ENCODE results near the gene MRPL43. TPM values are rescaled to one million over a fixed set of nuclear protein-coding genes. Genes with fewer than 3 reads are reported as not detected.

MRPL43 gene
- total RNA-seq, 1 experiment from 2014 or later = 85.9 TPM

DNA sequence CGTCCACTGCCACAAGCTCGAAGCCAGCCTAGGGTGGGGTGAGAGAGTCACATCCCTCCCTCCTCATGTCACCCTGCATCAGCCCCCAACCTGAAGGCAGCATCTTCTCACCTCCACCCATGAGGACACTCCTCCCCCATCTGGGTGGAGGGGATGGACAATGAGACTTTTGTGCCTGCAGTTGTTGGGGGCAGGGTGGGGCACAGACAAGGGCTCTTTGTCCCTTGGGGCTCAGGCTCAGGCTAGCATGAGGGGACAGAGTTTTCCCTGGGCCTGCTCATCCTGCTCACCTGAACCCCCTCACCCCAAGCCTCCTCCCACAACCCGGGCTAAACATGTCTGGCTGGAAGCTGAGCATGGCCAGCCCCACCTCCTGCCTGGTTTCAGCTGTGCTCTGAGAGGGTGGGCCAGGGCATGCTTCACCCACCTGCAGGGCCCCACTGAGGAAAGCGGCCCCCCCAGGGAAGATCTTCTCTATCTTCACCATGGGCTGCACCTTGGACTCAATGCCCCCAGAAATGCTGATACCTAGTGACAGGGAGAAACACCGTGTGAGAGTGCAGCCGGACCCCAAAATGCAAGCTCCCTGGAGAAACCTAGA lies 21.6 kb upstream of the MRPL43 start:
- no peak for DNase-seq
- H3K27me3 ChIP-seq = no peaks in the 10 kb centered on the region
- H3K4me3 ChIP-seq = no peak overlapping the region
- peaks cover 33% of the 10 kb centered on the region for H3K36me3 ChIP-seq
- H3K9me3 ChIP-seq = no peaks in the 10 kb centered on the region

DNA sequence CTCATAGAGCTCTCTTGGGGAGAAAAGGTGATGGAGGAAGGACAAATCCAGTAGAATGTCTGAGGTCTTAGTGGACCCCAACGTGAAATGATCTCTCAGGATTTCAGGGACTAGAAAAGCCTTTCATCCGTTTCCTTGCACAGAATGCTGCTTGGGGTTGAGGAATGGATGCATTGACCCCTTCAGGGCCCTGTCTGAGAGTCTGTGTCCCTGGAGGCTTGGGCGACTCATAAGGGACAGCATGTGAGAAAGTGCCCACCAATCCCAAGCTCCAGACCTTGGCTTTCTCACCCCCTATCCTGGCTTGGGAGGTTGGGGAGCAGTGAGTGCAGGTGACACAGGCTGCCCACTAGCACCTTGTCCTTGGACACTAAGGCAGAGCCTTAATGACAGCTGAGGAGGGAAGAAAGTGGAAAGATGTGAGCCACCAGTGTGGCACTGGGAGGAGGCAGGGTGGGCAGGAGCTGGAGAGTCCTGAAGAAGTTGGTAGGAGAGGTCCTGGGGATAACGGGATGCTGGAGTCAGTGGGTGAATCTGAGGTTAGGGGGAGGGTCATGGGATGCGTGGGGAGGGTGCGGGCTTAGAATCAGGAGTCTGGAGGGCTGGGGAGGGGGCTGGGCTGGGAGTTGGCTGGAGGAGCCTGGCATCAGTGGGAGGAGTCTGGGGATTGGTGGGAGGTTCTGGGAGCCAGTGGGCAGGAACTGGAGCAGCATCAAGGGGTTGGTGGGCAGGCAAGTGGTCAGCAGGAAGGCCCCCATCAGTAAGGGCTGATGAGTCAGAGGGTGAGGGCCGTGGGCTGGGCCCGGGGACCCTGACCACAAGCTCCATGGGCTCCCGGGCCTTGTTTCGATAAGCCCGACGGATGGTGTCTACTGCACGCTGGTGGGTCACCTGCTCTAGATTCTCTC lies 20.9 kb upstream of the MRPL43 start:
- no peak overlapping the region for H3K4me3 ChIP-seq
- H3K36me3 ChIP-seq = peaks cover 40% of the 10 kb centered on the region
- DNase-seq = no peak
- H3K27me3 ChIP-seq = no peaks in the 10 kb centered on the region
- no peaks in the 10 kb centered on the region for H3K9me3 ChIP-seq

DNA sequence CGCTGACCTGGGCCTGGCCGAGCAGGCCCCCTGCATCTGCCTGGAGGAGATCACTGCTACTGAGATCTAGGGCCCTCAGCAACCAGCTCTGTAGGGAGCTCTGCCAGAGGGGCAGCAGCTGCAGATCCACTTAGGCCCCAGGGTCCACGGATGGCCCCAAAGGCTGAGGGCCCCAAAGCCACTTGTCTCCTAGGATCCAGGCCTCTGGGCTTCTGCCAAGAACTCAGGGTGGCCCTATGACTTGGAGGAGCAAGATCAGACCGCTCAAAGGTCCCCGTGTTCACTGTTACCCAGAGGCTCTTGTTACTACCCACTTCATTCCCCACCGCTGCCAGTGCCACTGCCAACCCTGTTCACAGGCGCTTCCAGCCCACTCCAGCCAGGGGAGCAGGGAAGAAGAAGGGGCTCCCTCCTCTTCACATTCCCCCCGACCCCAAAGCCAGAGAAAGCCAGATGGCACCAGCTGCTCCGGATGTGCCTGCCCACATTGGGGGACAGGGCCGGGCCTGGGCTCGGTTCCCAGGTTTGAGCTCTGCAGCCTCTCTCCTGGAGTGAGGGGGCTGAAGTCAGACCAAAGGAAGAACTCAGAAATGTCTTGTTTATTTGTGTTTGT lies 19.9 kb upstream of the MRPL43 start:
- Histone ChIP-seq H3K4me3 (no peak overlapping the region), H3K36me3 (peaks cover 50% of the 10 kb centered on the region), H3K27me3 (no peaks in the 10 kb centered on the region), H3K9me3 (no peaks in the 10 kb centered on the region)
- DNase-seq = peak; percentile 80

DNA sequence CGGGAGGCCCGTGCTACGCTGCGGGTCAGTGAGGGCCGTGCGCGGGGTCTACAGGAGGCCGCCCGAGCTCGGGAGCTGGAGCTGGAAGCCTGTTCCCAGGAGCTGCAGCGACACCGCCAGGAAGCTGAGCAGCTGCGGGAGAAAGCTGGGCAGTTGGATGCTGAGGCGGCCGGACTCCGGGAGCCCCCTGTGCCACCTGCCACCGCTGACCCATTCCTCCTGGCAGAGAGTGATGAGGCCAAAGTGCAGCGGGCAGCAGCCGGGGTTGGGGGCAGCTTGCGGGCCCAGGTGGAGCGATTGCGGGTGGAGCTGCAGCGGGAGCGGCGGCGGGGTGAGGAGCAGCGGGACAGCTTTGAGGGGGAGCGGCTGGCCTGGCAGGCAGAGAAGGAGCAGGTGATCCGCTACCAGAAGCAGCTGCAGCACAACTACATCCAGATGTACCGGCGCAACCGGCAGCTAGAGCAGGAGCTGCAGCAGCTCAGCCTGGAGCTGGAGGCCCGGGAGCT lies 19.3 kb upstream of the MRPL43 start:
- DNase-seq = no peak
- no peak overlapping the region for H3K4me3 ChIP-seq
- no peaks in the 10 kb centered on the region for H3K27me3 ChIP-seq
- peaks cover 56% of the 10 kb centered on the region for H3K36me3 ChIP-seq
- no peaks in the 10 kb centered on the region for H3K9me3 ChIP-seq

DNA sequence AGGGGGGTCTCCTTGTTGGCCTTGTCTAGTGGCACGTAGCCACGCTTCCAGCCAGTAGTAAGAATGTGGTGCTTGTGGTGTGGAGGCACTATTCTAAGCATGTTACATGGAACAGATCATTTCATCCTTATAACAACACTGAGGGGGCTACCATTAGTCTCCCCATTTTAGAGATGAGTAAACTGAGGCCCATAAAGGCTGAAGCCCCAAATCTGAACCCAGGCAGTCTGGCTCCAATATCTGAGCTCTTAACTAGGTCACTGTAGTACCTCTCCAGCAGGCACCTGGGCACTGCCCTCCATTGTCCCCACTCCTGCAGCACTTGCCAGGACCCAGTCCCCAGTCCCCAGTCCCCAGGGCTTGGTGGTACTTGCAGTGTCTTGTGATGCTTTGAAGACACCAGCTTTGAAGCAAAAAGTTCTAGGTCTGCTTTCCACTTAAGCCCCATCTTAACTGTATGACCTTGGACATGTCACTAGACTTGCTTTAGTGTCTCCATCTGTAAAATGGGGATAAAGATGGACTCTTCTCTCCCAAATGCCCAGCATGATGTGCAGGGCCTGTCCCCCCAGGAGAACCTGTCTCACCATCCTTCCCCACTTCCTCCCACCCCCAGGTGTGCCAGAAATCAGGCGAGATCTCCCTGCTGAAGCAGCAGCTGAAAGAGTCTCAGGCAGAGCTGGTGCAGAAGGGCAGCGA lies 18.7 kb upstream of the MRPL43 start:
- Histone ChIP-seq H3K27me3 (no peaks in the 10 kb centered on the region), H3K4me3 (no peak overlapping the region), H3K36me3 (peaks cover 58% of the 10 kb centered on the region), H3K9me3 (no peaks in the 10 kb centered on the region)
- DNase-seq = no peak

DNA sequence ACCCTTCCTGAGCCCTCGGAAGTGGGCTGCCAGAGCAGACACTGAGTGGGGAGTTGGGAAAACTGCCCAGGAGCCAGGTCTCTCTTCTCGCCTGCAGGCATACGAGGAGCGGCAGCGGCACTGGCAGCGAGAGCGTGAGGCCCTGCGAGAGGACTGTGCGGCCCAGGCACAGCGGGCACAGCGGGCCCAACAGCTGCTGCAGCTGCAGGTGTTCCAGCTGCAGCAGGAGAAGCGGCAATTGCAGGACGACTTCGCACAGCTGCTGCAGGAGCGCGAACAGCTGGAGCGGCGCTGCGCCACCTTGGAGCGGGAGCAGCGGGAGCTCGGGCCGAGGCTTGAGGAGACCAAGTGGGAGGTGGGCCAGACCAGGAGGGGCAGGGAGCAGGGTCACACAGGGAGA lies 18.1 kb upstream of the MRPL43 start:
- Histone ChIP-seq H3K9me3 (no peaks in the 10 kb centered on the region), H3K4me3 (no peak overlapping the region), H3K36me3 (peaks cover 61% of the 10 kb centered on the region), H3K27me3 (no peaks in the 10 kb centered on the region)
- no peak for DNase-seq

DNA sequence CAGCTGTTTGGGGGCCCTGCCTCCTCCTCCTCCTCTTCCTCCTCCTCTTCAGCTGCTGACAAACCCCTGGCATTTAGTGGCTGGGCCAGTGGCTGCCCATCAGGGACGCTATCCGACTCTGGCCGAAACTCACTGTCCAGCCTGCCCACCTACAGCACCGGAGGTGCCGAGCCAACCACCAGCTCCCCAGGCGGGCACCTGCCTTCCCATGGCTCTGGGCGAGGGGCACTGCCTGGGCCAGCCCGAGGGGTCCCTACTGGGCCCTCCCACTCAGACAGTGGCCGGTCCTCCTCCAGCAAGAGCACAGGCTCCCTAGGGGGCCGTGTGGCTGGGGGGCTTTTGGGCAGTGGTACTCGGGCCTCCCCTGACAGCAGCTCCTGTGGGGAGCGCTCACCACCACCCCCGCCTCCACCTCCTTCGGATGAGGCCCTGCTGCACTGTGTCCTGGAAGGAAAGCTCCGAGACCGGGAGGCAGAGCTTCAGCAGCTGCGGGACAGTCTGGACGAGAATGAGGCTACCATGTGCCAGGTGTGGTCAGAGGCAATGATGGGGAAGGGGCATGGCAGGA lies 16.4 kb upstream of the MRPL43 start:
- Histone ChIP-seq H3K27me3 (no peaks in the 10 kb centered on the region), H3K36me3 (peaks cover 61% of the 10 kb centered on the region), H3K9me3 (no peaks in the 10 kb centered on the region), H3K4me3 (no peak overlapping the region)
- no peak for DNase-seq

DNA sequence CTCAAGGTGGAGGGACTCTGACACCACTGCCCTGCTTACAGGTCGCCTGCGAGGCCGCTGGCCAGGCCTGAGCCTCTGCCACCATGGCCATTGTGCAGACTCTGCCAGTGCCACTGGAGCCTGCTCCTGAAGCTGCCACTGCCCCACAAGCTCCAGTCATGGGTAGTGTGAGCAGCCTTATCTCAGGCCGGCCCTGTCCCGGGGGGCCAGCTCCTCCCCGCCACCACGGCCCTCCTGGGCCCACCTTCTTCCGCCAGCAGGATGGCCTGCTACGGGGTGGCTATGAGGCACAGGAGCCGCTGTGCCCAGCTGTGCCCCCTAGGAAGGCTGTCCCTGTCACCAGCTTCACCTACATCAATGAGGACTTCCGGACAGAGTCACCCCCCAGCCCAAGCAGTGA lies 15.2 kb upstream of the MRPL43 start:
- H3K9me3 ChIP-seq = no peaks in the 10 kb centered on the region
- no peak for DNase-seq
- H3K36me3 ChIP-seq = peaks cover 61% of the 10 kb centered on the region
- no peaks in the 10 kb centered on the region for H3K27me3 ChIP-seq
- H3K4me3 ChIP-seq = no peak overlapping the region

DNA sequence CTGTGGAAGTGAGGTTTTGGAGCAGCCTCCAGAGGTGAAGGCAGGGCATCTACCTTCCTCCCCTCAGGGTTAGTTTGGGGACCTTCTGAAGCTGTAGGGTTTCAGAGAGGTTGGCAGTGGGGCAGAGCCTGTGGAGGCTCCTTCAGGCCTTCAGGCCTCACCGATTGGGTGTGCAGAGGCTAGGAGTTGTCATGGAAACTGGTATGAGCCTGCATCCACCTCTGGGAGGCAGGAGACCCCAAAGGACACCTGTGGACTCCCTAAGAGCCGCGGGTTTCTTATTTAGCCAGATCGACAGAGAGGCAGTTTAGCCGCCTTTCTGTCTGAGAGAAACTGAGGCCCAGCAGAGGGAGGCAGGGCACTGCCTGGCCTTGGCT lies 14.3 kb upstream of the MRPL43 start:
- no peaks in the 10 kb centered on the region for H3K9me3 ChIP-seq
- no peaks in the 10 kb centered on the region for H3K27me3 ChIP-seq
- H3K36me3 ChIP-seq = peaks cover 53% of the 10 kb centered on the region
- no peak for DNase-seq
- peak overlapping the region; percentile 83 for H3K4me3 ChIP-seq

DNA sequence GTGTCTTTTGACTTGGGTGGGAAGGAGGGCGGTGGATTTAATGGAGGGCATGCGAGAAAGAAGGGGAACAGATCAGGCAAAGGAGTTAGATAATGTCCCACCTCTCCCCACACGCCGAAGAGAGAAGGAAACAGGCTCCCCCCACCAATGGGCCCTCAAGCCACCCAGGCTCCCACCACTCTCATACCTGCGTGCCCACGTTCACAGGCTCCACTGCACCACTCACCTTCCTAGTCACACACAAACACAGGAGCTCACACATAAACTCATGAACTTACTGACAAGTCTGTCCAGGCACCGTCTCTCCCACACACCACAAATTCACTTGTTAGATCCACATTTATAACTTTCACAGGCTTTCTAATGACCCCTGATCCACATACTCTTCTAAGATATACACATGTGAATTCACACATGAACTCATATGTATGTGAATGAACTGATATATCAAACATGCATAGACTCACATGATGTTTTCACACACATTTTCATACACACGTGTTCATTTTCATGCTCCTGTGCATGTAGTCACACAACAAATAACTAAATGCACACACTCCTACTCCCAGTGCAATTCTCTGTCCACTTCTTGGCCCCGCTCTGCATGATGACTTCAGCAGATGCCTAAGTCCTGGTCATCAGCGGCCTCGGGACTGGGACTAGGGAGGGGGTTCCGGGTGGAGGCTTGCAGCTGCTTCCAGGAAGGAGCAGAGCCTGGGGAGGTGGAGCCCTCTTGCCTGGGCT lies 13.8 kb upstream of the MRPL43 start:
- Histone ChIP-seq H3K9me3 (no peaks in the 10 kb centered on the region), H3K4me3 (peak overlapping the region; percentile 83), H3K36me3 (peaks cover 48% of the 10 kb centered on the region), H3K27me3 (no peaks in the 10 kb centered on the region)
- peak; percentile 89 for DNase-seq

DNA sequence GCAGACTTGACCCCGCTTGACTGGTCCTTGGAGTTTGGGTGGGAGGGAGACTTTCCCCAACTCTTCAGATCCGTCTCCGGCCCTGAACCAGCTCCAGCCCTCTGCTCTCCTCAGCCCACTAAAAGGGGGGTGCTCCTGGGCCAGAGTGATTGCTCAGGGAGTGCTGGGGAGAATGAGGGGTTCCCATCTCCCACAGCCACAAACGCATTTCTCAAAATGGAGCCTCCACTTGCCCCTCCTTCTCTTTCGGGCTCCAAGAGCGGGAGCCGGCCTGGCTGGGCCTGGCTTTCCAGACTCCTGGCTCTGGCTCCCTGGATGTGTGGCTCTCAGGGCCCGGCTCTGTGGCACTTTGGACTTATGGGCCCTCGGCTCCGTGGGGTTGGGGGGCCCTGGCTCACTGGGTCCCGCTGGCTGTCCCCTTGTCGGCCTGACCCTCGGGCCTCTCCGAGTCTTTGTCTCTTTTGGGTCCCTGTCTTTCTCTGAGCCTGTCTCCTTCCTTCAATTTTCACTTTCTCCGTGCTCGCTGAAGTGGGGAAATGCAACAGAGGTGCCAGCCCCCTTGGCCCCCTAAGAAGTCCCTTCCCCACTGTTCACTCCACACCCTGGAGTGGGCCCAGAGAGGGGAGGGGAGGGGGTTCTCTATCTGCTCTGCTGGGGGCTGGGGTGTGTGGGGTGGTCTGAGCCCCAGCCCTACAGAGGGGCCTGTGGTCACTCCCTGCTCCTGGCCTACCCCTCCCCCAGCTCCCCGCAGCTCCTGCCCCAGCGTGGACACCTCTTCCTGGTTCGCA lies 13.0 kb upstream of the MRPL43 start:
- no peak for DNase-seq
- Histone ChIP-seq H3K27me3 (no peaks in the 10 kb centered on the region), H3K9me3 (no peaks in the 10 kb centered on the region), H3K4me3 (peak overlapping the region; percentile 83), H3K36me3 (peaks cover 42% of the 10 kb centered on the region)

DNA sequence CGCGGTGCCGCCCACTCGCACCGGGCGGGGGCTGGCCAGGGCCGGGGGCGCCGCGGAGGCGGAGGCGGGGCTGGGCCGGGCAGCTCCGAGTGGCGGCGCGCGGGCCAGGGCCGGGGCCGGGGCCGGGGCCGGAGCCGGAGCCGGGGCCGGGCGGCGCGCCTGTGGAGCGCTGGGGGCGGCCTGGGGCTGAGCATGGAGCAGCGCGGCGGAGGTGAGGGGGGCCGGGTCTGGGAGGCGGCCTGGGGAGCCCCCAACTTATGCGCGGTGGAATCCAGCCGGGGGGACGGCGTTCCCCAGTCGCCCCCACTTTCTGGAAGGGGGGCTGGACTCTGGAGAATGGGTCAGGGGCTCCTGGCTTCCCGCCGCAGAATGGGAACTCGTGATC lies 12.4 kb upstream of the MRPL43 start, which contains the start of gene LZTS2:
Gene LZTS2, plus strand, starts transcription at position 67 of the 385 bp plus-strand sequence. CDS start 2,731 bp downstream, outside the sequence.
- H3K27me3 ChIP-seq = no peaks in the 10 kb centered on the region
- peaks cover 42% of the 10 kb centered on the region for H3K36me3 ChIP-seq
- H3K4me3 ChIP-seq = peak within 1 kb of the TSS; percentile 83
- no peaks in the 10 kb centered on the region for H3K9me3 ChIP-seq
- no peak for DNase-seq

DNA sequence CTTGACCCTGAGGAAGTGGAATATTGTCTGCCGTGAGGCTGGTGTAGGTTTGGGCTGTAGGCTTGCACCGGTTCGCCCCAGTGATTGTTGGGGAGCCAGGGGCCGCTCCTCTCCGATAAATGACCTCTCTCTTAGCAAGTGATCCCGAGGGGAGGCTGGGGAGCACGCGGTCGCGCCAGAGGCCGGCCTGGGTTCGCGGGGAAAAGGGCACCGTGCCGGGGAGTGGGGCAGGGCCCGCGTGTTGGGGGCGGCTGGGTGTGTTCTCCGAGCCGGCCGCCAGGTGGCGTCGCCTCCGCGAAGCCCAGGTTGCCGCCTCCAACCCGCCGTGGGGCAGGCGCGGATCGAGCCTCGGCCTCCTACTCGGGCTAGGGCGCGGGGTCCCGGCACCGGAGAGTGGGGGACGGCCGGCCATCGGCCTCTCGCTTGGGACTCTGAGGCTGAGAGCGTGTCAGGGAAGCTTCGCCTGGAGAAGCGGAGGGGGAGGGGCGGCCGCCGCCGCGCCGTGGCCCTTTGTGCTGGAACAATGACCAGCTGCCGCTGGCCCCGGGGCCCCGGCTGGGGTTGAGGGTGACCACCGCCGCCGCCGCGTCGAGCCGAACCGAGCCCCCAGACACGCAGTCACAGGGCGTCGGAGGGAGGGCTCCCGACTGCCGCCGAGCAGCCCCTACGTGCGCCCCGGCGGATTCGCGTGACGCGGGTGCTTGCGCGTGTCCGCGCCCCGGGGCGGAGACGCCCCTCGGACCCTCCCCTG lies 11.9 kb upstream of the MRPL43 start:
- peak; percentile 83 for DNase-seq
- H3K4me3 ChIP-seq = peak overlapping the region; percentile 83
- peaks cover 42% of the 10 kb centered on the region for H3K36me3 ChIP-seq
- H3K27me3 ChIP-seq = no peaks in the 10 kb centered on the region
- no peaks in the 10 kb centered on the region for H3K9me3 ChIP-seq

DNA sequence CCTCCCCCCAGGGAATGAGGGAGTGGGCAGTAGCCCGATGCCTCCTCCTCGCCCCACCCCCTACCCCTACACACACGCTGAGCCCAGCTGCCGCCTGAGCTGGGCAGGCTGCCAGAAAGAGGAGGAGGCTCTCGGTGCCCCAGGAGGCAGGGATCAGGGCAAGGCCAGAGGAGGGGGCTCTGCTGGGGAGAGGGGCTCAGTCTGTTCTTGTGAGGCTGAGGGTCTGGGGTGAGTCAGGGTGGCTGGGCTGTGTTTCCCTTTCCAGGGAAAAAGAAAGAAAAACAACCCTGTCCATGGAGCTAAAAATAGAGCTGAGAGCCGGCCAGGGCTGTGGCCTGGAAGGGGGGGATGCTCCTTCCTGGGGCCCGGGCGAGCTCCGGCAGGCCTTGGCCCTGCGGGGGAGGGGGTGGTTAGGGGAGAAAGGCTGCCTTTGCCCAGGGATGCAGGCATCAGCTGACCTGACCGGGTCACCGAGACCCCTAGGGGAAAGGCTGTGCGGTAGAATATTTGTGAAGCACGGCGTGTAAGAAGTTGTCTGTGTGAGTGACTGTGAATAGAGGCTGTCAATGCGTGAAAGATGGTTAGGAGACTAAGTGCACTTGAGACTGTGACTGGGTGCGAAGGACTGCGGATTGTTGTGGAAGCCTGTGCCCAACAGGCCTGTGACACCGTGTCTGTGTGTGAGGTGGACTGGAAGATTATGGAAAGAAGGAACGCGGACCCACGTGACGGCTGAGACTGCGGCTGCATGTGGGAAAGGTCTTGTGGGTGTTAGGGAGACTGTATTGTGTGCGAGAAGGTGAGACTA lies 11.1 kb upstream of the MRPL43 start:
- no peaks in the 10 kb centered on the region for H3K9me3 ChIP-seq
- H3K36me3 ChIP-seq = peaks cover 42% of the 10 kb centered on the region
- H3K27me3 ChIP-seq = no peaks in the 10 kb centered on the region
- peak; percentile 93 for DNase-seq
- H3K4me3 ChIP-seq = peak overlapping the region; percentile 83

Measured in MG63 (cell line).